Panc1 (cell line): Measurements from ENCODE around the gene UBAP2L. TPM values are rescaled to one million over a fixed set of nuclear protein-coding genes. Genes with fewer than 3 reads are reported as not detected.

Experiments used
- ATAC-seq: fragments of 200-7000 bp; cut with Tn5 transposase; 2 replicates; pipeline ENCODE4 v1.9.1; 2020; ENCODE audit warnings: mild to moderate bottlenecking, moderate library complexity
- BruUV-seq: library from RNA; stranded (reverse); fragments of 400-500 nt; replicated peaks from 2 replicates; lab custom pipeline; 2021; lab: Mats Ljungman, UMichigan
- CTCF ChIA-PET: fragments of 300-600 bp; sonication (Branson Sonifier 250); formaldehyde crosslinking; loops from one replicate; lab custom pipeline; 2022; ENCODE audit warnings: antibody characterized with exemption; lab: Charles Lee
- POLR2A ChIA-PET: fragments of 300-600 bp; sonication (Branson Sonifier 250); formaldehyde crosslinking; loops from one replicate; lab custom pipeline; 2022; ENCODE audit warnings: antibody characterized with exemption; lab: Charles Lee
- DNase-seq: peaks from one replicate; pipeline ENCODE4 v3.0.0-alpha.2; 2010; ENCODE audit warnings: low read depth, low spot score
- H3K27ac ChIP-seq: 2 replicates; pipeline ENCODE4 v1.5.1; 2011; ENCODE audit warnings: mild to moderate bottlenecking, low read length, inconsistent platforms
- H3K27me3 ChIP-seq: fragments of 200-500 bp; sonication (Bioruptor generic); 2 replicates; pipeline ENCODE4 v1.6.0; 2014; ENCODE audit warnings: low read length, inconsistent platforms; ENCODE audit not compliant: control insufficient read depth, insufficient read depth
- H3K36me3 ChIP-seq: fragments of 200-500 bp; sonication (Bioruptor generic); 2 replicates; pipeline ENCODE4 v1.5.1; 2014; ENCODE audit warnings: inconsistent platforms, mild to moderate bottlenecking, low read length, moderate library complexity; ENCODE audit not compliant: control insufficient read depth, insufficient read depth
- H3K4me1 ChIP-seq: 2 replicates; pipeline ENCODE4 v1.5.1; 2011; ENCODE audit warnings: inconsistent platforms, mild to moderate bottlenecking, low read length, moderate library complexity; ENCODE audit not compliant: control insufficient read depth, insufficient read depth
- H3K4me3 ChIP-seq, 2 experiments: 2 replicates each; pipeline ENCODE4 v1.5.1; 2011 to 2012; ENCODE audit warnings: low read depth in 2 of 2, low read length in 2 of 2, mild to moderate bottlenecking in 2 of 2, inconsistent platforms in 1 of 2, moderate library complexity in 1 of 2
- H3K9me3 ChIP-seq: fragments of 200-500 bp; sonication (Bioruptor generic); 2 replicates; pipeline ENCODE4 v1.5.1; 2014; ENCODE audit warnings: low read depth, mild to moderate bottlenecking, inconsistent platforms, low read length, moderate library complexity; ENCODE audit not compliant: control insufficient read depth, insufficient read depth
- POLR2AphosphoS5 ChIP-seq: IDR thresholded peaks from 2 replicates; pipeline ENCODE4 v1.6.1; 2012; ENCODE audit warnings: mild to moderate bottlenecking, low read depth, low read length, moderate library complexity
- SIN3A ChIP-seq: IDR thresholded peaks from 2 replicates; pipeline ENCODE4 v1.6.1; 2012; ENCODE audit warnings: low read depth, mild to moderate bottlenecking, low read length, moderate library complexity, borderline replicate concordance; ENCODE audit not compliant: insufficient read depth
- TCF7L2 ChIP-seq: IDR thresholded peaks from 2 replicates; pipeline ENCODE4 v1.6.1; 2011; ENCODE audit warnings: mild to moderate bottlenecking, low read depth, low read length, inconsistent platforms
- in situ Hi-C: cut with HindIII; loops from 2 replicates; pipeline ENCODE4 v1.10.0; 2016; ENCODE audit warnings: low sequenced_read_pairs, low pct_unique_long_range_greater_than_20kb
- intact Hi-C: fragments of 100-400 bp; cut with micrococcal nuclease; formaldehyde crosslinking; loops from one replicate; pipeline ENCODE4 v1.10.0; 2022; ENCODE audit not compliant: unreplicated experiment
- total RNA-seq: library from RNA; stranded (reverse); gene quantifications from one replicate; pipeline ENCODE4 v1.2.1, GENCODE V29; 2021; ENCODE audit not compliant: unreplicated experiment
- TF ChIP-seq, protein P1 (sequence below), 2 experiments: IDR thresholded peaks; 2 replicates each; pipeline ENCODE4 v1.6.1; 2011 to 2012; ENCODE audit warnings: low read depth in 2 of 2, control low read depth in 1 of 2, low read length in 1 of 2, mild to moderate bottlenecking in 1 of 2, moderate library complexity in 1 of 2; ENCODE audit not compliant: insufficient read depth in 1 of 2
- TF ChIP-seq, protein P2 (sequence below): fragments of 450-650 bp; IDR thresholded peaks from 2 replicates; pipeline ENCODE4 v1.5.1; 2017; ENCODE audit warnings: mild to moderate bottlenecking

UBAP2L gene
- total RNA-seq, 1 experiment from 2014 or later = 227 TPM

DNA sequence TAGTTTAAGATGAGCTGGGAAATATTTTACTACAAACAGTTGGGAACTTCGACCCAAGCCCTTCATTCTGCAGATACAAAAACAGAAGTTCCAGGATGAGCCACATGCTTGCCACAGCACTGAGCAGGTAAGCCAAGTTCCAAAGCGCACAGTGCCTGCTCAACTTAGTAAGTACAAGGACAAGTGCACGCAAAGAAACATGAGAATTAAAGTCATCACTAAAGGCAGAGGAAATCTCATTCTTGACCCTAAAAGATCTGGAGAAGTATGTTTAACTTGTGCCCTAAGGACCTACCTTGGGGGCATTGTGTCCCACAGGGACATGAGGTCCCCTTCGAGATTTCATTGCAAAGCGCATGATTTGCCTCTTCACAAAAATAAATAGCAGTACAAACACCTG is 1.2 kb upstream of the UBAP2L start:
- H3K27ac ChIP-seq = peak overlapping the region; percentile 99
- no peak for DNase-seq
- no peaks in the 10 kb centered on the region for H3K9me3 ChIP-seq
- ATAC-seq = no peak
- peaks cover 29% of the 10 kb centered on the region for H3K4me1 ChIP-seq
- peaks cover 36% of the 10 kb centered on the region for H3K36me3 ChIP-seq
- POLR2A ChIA-PET = interaction anchor here (0.9 kb wide), 1 partner anchor 11 kb away, joined by 3 read pairs; no protein-coding TSS in a partner anchor
- TSS peak; percentile 83 for BruUV-seq
- TF ChIP-seq, protein P1, sequence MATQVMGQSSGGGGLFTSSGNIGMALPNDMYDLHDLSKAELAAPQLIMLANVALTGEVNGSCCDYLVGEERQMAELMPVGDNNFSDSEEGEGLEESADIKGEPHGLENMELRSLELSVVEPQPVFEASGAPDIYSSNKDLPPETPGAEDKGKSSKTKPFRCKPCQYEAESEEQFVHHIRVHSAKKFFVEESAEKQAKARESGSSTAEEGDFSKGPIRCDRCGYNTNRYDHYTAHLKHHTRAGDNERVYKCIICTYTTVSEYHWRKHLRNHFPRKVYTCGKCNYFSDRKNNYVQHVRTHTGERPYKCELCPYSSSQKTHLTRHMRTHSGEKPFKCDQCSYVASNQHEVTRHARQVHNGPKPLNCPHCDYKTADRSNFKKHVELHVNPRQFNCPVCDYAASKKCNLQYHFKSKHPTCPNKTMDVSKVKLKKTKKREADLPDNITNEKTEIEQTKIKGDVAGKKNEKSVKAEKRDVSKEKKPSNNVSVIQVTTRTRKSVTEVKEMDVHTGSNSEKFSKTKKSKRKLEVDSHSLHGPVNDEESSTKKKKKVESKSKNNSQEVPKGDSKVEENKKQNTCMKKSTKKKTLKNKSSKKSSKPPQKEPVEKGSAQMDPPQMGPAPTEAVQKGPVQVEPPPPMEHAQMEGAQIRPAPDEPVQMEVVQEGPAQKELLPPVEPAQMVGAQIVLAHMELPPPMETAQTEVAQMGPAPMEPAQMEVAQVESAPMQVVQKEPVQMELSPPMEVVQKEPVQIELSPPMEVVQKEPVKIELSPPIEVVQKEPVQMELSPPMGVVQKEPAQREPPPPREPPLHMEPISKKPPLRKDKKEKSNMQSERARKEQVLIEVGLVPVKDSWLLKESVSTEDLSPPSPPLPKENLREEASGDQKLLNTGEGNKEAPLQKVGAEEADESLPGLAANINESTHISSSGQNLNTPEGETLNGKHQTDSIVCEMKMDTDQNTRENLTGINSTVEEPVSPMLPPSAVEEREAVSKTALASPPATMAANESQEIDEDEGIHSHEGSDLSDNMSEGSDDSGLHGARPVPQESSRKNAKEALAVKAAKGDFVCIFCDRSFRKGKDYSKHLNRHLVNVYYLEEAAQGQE (IDR thresholded peaks at IDR 0.05; ENCODE audit: insufficient read depth in 1 of 2, low read depth in 2 of 2, low read length in 1 of 2) = no peak
- TF ChIP-seq, protein P2, sequence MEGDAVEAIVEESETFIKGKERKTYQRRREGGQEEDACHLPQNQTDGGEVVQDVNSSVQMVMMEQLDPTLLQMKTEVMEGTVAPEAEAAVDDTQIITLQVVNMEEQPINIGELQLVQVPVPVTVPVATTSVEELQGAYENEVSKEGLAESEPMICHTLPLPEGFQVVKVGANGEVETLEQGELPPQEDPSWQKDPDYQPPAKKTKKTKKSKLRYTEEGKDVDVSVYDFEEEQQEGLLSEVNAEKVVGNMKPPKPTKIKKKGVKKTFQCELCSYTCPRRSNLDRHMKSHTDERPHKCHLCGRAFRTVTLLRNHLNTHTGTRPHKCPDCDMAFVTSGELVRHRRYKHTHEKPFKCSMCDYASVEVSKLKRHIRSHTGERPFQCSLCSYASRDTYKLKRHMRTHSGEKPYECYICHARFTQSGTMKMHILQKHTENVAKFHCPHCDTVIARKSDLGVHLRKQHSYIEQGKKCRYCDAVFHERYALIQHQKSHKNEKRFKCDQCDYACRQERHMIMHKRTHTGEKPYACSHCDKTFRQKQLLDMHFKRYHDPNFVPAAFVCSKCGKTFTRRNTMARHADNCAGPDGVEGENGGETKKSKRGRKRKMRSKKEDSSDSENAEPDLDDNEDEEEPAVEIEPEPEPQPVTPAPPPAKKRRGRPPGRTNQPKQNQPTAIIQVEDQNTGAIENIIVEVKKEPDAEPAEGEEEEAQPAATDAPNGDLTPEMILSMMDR = no peak
- no peak for TF ChIP-seq SIN3A
- no peak for TF ChIP-seq TCF7L2
- no peak for TF ChIP-seq POLR2AphosphoS5
- in situ Hi-C loops = no loop called here
- CTCF ChIA-PET = no interaction called here
- peak overlapping the region; percentile 89 to 99 for H3K4me3 ChIP-seq
- H3K27me3 ChIP-seq = no peaks in the 10 kb centered on the region
- intact Hi-C loops = no loop called here

DNA sequence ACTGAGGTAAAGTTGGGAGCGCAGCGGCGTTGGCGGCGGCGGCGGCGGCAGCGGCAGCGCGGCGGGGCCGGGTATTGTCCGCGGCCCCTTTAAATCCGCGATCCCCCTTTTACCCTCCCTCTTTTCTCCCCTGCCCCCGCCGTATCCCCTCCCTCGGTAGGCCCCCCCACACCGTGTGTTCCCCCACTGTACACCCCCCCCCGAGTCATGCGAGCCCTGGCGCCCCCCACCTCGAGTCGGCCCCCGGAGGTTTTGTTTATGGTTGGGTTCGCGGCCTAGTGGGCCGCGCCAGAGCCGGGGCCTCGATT is 169 bp downstream of the UBAP2L start:
- H3K9me3 ChIP-seq = no peaks in the 10 kb centered on the region
- DNase-seq (no peak), ATAC-seq (no peak)
- no TSS peak for BruUV-seq
- H3K4me3 ChIP-seq = peak overlapping the region; percentile 89 to 92
- TF ChIP-seq, protein P1 (IDR thresholded peaks at IDR 0.05; ENCODE audit: insufficient read depth in 1 of 2, low read depth in 2 of 2, low read length in 1 of 2) = no peak
- TF ChIP-seq SIN3A = 0 out of 2 replicates have a peak, but pooled peaks have one; percentile 63
- intact Hi-C loops (no loop called here), in situ Hi-C loops (no loop called here)
- peaks cover 36% of the 10 kb centered on the region for H3K36me3 ChIP-seq
- H3K4me1 ChIP-seq = peaks cover 29% of the 10 kb centered on the region
- ChIA-PET POLR2A (interaction anchor here (0.6 kb wide), 2 partner anchors 14 to 512 kb away, joined by 3 to 10 read pairs; no protein-coding TSS in a partner anchor), CTCF (no interaction called here)
- no peaks in the 10 kb centered on the region for H3K27me3 ChIP-seq
- H3K27ac ChIP-seq = peak overlapping the region; percentile 99
